Activated naive CD4-positive, alpha-beta T cell (primary cell): ENCODE data around the gene TAPT1.

Experiments
- DNase-seq, 4 experiments: peaks; one replicate each; lab custom pipeline; 2025; lab: John Stamatoyannopoulos, UW

TAPT1 gene

DNA sequence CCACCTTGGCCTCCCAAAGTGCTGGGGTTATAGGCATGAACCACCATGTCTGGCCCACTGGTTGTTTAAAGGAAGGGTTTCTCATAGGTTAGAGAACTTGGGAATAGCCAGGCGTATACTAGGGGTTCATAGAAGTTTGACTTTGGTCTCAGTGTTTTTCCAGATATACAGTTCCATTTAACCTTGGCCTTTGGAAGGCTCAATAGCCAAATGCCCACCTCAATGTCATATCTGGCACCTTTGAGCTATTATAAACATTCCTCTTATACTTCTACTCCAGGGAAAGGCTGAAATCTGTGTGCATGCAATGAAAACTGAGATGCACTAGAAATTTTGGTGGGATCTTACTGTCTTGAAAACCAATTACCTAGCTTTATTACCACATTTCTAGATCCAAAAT, 95.0 kb downstream of the TAPT1 start:
- DNase-seq = no peak

DNA sequence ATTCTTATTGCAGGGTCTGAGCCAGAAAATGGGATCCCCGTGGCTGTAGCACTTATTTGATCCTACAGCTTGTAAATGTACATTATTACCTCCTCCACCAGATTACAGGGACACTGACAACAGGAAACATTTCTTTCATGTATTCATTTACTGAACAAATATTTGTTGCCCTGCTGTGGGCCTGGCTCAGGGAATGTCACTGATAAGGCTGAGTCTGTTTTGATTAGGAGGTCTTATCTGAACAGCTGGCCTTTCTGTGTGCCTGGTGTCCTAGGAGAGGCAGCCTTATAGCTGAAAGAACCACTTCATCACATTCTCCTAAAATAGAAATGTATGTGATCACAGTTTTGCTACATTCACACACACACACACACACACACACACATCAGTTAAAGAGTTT, 96.9 kb downstream of the TAPT1 start:
- DNase-seq = no peak

DNA sequence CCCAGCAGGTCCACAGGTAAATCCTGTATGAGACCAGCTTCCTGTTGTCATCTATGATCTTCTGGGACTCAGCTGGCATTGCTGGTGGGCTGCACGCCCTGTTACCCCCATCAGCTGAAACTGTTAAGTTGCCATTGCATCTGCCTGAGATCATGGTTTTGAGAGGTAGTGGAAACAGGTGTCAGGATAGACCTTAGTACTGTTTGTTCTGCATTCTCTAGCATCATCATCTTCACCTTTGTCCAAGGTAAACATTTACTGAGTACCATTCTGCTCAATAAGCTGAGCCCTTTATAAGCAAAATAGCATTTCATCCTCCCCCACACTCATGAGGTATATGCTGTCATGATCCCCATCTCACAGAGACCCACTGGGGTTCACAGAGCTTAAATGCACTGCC, 99.6 kb downstream of the TAPT1 start:
- no peak for DNase-seq

DNA sequence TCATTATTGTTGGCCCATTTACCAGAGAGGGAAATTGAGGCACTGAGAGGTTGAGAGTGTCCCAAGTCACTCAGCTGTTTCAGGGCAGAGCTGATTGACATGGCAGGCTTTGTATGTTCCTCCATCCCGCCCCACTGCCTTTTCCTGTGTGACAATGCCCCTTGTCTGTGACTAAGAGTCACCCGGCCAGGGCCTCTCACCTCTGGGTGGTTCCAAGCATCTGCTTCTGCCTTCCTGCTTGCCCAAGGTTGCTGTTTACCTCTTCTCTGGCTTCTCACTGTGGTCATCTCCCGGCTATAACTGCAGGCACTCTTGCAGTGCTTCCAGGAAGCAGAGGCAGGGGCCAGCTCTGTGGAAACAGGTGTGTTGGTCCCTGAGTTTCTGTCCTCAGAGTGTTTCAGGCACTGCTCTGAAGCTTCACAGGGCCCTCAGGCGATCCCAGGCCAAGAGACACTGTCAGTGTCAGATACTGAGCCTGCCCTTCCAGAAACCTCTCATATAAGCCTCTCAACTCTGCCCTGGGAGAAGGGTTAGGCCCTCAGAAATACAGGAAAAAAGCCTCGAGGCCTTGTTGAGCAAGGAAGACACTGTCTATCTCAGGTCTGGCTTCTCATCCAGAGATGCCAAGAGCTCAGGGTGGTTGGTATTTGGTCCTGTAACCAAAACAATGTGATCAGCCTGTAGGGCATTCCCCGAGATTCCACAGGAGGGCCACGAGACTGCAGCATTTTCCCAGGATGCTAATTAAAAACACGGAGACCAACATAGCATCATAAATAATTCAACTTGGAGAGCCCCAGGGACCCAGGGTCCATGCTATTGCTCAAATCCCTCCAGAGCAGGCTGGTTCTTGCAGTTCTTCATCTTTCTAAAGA, 100.5 kb downstream of the TAPT1 start:
- DNase-seq = no peak

DNA sequence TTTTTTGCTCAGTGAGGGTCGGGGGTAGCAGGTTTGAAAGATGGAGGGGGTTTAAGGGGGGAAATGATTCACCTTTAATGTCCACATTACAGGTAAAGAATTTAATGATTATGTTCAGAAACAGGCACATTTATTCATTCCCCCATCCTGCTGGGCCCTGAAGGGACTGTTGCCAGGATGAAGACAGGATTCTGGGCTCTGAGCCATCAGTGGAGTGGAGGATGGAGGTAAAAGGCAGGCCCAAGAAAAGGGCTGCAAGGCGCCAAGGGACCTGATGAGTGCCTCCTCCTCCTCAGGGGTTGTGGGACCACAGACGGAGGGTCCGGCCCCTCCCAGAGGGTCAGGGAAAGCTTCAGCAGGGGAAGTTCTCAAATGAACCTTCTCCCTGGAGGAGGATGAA, 102.0 kb downstream of the TAPT1 start:
- no peak for DNase-seq

DNA sequence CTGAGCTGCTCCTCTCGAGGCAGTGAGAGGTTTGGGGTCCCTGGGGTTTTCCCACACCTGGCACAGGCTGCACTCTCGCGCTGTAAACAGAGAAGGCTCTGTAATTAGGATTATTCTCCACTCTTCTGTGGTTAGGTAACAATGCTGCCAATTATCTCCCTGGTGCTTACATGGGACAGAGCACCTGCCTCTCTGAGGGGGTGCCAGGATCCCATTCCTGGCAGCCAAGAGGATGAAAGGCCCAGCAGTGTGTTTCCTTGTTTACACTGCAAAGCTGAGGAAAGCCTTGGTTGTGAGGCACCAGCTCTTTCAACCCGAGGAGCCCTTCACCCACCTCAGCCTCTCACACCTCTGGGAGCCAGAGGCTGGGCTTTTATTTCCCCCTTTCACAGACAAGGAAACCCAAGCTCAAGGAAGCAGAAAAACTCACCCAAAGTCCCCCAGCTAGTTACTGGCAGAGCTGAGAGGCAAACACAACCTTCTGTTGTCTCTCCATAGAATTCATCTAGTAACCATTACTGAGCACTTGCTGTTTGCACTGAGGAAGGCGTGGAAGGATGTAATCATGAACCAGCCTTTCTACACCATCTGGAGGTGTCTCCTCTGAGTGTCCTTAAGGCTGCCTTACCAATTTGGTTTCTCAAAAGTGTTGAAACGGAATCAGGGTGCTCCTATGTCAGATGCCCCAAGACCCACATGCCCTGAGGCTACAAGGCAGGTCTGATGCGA, 102.8 kb downstream of the TAPT1 start:
- no peak for DNase-seq

DNA sequence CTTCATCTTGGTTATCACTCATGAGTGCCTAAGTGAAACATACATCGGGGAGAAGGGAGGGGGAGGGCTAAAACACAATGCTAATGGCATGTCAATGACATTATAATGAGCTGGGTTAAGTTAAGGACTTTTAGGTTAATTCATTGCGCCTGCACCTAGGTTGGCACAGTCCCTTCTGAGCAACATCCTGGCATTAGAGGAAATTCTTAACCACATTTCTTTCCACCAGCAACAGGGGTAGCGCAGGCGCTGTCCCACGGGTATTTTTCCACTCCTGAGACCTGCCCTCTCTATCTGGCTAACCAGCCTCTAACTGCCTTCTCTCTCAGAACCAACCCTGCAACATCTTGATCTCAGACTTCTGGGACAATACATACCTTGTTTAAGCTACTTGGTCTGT, 103.5 kb downstream of the TAPT1 start:
- no peak for DNase-seq

DNA sequence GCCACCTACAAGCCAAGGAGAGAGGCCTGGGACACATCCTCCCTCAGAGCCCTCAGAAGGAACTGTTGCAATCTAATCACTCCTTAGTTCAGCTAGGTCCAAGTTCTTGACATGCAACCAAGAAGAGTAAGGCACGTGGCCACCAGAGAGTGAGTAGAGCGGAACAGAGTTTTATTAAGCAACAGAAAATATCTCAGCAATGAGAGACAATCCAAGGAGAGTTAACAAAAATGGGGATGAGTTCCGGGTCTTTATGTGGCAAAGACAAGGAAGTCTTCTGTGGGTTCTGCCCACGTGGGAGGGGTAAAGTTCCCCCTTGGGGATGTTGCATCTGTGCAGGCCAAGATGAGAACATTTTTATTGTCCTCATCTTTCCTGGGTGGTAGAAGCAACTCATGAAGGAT, 104.0 kb downstream of the TAPT1 start:
- DNase-seq = no peak

DNA sequence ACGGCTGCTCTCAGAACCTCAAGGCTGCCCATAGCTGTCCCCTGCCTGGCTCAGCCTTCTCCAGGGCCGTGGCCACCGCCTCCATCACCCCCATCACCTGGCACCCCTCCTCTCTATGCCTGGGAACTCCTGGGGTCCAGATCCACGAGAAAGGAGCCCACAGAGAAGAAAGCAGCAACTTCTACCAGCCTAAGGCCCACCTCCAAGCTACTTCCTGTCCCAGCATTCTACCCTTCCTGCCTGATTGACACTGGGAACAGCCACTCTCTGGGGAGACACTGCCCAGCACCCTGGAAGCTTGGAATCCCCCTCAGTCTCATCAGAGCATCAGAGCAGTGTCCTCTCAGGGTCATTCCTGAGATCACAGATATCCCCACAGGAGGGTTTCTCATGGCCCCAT, 105.6 kb downstream of the TAPT1 start:
- no peak for DNase-seq

DNA sequence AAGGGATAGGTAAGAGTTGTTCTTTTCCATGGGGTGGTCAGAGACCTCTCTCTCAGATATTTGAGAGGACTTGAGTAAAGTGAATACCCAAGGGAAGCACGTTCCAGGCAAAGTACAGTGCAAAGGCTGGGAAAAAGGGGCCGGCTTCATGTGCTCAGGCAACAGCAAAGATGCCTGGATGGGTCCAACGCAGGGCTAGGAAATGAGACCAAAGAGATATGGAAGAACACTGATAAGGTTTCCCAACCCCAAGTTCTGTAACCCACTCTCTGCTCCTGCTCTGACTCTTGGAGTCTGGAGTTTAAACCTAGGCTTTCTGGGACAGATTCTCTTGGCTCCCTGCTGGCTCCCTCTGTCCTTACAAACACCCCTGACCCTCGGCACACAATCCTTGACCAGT, 106.3 kb downstream of the TAPT1 start:
- no peak for DNase-seq

DNA sequence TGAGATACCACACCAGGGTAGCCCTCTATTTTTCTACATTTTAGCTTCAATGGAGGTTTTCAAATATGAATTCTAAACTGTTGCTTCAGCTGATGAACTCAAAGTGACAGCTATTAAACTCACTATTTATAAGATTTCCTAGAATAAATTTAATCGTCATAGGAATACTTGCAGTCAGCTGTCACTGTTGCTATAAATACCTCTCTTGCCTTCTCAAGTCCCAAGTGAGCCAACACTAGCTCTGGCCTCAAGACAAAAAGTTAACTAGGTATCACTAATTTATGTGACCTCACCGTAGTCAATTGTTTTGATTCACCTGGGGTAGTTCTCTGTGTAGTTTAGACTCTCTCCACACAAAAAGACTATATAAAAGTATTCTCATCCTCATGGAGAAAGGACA, 108.2 kb downstream of the TAPT1 start:
- DNase-seq = no peak

DNA sequence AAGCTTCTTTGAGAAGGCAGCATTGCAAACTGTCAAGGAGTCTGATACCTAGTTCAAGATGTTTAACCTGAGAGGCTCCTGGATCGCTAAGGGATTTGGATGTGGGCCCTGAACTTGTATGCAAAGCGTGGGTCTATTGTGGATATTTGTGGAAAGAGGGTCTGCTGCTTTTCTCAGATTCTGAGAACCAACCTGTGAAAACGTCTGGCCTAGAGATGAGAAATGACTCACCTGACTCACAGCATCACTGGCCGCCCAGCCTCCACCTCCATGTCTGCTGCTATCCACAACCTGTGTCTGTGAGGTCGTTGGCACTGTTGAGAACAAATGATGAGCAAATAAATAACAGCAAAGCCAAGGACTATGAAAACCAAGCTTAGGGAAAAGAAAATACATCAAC, 109.1 kb downstream of the TAPT1 start:
- no peak for DNase-seq

DNA sequence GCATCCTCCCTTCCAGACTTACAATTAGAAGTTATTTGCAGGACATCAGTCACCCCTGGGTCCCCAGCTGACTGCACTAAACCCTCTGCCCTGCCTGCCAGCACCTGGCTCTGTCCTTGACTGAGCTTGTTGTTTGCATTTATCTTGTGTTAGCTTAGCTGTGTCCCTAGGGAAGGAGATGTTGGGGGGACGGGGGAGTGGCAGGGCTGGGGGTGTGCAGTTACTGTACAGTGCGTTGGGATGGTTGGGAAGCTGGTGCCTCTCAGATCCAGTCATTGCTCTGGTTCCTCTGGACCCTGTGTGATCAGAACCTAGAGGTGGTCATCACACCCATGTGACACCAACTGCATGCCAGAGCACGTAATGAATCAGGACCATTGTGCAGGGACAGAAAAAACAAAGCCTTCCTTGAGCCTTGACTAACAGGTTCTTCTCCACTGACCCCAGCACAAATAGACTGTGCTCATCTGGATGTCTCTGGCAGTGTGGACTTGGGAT, 109.7 kb downstream of the TAPT1 start:
- DNase-seq = no peak

DNA sequence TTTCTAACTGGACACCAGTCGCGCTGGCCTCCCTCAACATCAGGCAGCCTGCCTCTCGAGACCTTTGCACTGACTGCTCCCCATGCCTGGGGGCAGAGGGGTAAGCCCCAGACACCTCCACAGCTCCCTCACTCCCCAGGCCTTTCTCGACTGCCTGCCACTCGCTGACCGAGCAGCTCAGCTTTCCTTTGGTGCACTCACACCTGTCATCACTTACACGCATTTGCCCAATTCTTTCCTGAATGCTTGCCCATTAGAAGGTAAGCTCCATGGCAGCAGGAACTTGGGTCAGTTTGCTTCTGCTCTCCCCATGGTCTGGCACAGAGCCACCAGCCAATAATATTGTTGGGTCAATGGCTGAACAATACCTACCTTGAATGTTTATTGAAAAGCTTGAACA, 110.3 kb downstream of the TAPT1 start:
- DNase-seq = no peak

DNA sequence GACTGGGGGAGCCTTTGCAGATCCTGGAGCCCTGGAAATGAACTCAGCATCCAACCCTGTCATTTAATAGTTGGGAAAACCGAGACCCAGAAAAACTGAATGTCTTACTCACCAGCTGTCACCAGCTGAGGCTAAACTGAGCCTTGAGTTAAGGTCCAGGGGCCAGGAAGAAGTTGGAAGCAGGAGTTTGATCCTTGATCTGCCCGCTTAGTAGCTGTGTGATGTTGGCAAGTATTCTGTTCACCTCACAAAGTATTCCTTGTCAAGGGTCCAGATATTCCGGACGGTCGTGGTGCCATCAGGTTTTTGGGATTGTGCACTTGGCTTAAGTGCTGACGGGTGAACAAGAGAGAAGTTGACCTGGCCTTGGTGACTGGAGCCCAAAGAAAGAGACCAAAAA, 111.7 kb downstream of the TAPT1 start:
- no peak for DNase-seq

DNA sequence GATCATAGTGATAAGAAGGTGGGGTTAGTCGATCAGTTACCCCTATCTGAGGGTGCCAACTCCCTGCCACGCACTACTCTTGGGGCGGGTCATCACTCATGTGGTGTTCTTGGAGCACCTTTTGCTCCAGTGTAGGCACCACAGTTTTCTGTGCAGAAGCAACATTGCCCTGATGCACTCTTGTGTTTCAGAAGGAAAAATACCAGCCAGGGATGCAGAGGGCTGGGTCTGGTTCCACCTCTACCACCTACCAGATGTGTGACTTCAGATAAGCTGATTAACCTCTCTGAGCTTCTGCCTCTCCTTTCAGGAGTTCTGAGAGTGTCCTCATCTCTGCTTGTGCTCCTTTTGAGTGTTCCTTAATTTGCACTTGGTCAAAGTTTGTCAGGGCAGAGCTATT, 112.5 kb downstream of the TAPT1 start:
- no peak for DNase-seq

DNA sequence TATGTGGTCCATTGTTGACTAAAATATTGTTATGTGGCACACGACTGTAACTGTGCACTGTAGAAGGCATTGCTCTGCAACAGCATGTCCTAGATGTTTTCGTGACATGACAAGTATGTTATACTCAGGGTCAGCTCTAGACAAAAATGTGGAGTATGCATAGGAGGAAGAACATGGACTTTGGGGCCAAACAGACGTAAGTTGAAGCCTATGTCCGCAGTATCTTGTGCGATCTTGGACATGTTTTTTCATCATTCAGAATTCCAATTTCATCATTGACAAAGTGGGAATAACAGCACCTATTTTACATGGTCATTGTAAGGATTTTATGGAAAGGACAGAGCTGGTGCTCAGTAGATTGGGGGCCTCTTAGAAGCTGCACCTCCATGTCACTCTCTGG, 114.7 kb downstream of the TAPT1 start:
- no peak for DNase-seq

DNA sequence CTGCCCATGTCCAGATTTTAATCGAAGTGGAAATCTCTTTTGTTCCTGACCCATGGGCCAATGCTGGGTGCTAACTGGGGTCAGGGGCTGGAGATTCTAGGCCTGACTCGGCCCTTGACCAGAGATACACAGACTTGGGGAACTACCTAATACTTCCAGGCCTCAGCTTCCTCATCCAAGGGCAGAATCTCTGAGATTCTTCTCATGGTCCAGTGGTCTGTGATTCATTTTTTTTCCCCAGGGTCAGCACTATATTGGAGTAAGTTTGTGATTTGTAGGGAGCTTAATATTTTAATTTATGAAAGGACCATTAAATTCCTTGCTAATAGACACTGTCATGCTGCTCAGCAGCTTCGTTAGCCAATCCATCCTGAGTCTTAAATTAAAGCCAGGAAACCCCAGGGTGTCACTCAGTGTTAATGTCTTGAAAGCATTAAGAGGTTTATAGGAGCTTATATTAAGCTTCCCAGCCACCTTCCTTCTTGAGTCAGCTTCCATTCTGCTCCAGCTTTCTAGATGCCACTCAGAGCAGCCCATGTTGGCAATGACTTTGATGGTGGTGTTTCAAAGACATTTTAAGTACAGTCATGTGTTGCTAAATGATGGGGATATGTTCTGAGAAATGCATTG, 115.5 kb downstream of the TAPT1 start:
- DNase-seq = no peak
